ENCODE data around the gene FBXW2. TPM values are rescaled to one million over a fixed set of nuclear protein-coding genes. Genes with fewer than 3 reads are reported as not detected.

FBXW2 gene
- total RNA-seq, 1 experiment from 2014 or later: 62.1 TPM

DNA sequence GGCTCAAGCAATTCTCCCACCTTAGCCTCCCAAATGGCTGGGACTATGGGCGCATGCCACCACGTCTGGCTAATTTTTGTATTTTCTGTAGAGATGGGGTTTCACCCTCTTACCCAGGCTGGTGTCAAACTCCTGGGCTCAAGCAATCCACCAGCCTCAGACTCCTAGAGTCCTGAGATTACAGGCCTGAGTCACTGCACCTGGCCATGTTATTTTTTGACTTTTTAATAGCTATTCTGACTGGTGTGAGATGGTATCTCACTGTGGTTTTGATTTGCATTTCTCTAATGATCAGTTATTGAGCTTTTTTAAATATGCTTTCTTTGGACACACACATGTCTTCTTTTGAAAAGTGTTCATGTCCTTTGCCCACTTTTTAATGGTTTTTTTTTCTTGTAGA, 38.2 kb downstream of the FBXW2 start:
- Histone ChIP-seq H3K18ac (ENCODE audit: insufficient read length, low read depth, low read length) (no peak overlapping the region), H3K4ac (ENCODE audit: low read depth, low read length) (no peak overlapping the region), H3T11ph (ENCODE audit: low read length) (no peak overlapping the region), H2BK12ac (ENCODE audit: insufficient read length, low read depth, low read length) (no peak overlapping the region), H2BK5ac (ENCODE audit: insufficient read length, low read length) (no peak overlapping the region), H2BK20ac (ENCODE audit: low read depth, low read length, poor library complexity, severe bottlenecking) (no peak overlapping the region), H3K56ac (ENCODE audit: insufficient read length, low read depth, low read length) (no peak overlapping the region), H3K23me2 (ENCODE audit: insufficient read length, low read depth, low read length, poor library complexity, severe bottlenecking) (no peaks in the 10 kb centered on the region), H4K5ac (ENCODE audit: insufficient read length, low read depth, low read length) (no peak overlapping the region), H3K4me2 (ENCODE audit: insufficient read depth, insufficient read length, low read length) (no peak overlapping the region), H3K9ac (ENCODE audit: extremely low read depth, insufficient read length, low read length) (no peak overlapping the region), H3K27me3 (ENCODE audit: insufficient read depth, low read length) (no peaks in the 10 kb centered on the region), H3K9me3 (ENCODE audit: control insufficient read depth, low read depth, low read length) (no peaks in the 10 kb centered on the region), H3K23ac (ENCODE audit: insufficient read length, low read depth, low read length) (no peak overlapping the region), H3K79me1 (ENCODE audit: insufficient read depth, low read depth, low read length, poor library complexity, severe bottlenecking) (no peaks in the 10 kb centered on the region), H4K20me1 (ENCODE audit: control insufficient read depth, insufficient read depth, insufficient read length) (no peaks in the 10 kb centered on the region), H3K14ac (ENCODE audit: insufficient read depth, low read length) (no peak overlapping the region), H2BK120ac (ENCODE audit: low read depth, low read length, poor library complexity, severe bottlenecking) (no peak overlapping the region), H2AK5ac (ENCODE audit: insufficient read length, low read length) (no peak overlapping the region), H4K8ac (replicated peaks; ENCODE audit: insufficient read length, low read depth, low read length) (no peak overlapping the region), H3K4me1 (ENCODE audit: insufficient read depth, low read length) (no peaks in the 10 kb centered on the region; the same call in 1 of the 2 replicates), H4K91ac (ENCODE audit: insufficient read length, low read depth, low read length) (no peak overlapping the region), H2AFZ (ENCODE audit: low read length) (no peak overlapping the region), H3K27ac (ENCODE audit: insufficient read length, low read depth, low read length) (no peak overlapping the region), H3K79me2 (ENCODE audit: insufficient read depth, low read length) (no peaks in the 10 kb centered on the region), H2BK15ac (ENCODE audit: low read depth, low read length) (no peak overlapping the region)
- TF ChIP-seq, protein P1, sequence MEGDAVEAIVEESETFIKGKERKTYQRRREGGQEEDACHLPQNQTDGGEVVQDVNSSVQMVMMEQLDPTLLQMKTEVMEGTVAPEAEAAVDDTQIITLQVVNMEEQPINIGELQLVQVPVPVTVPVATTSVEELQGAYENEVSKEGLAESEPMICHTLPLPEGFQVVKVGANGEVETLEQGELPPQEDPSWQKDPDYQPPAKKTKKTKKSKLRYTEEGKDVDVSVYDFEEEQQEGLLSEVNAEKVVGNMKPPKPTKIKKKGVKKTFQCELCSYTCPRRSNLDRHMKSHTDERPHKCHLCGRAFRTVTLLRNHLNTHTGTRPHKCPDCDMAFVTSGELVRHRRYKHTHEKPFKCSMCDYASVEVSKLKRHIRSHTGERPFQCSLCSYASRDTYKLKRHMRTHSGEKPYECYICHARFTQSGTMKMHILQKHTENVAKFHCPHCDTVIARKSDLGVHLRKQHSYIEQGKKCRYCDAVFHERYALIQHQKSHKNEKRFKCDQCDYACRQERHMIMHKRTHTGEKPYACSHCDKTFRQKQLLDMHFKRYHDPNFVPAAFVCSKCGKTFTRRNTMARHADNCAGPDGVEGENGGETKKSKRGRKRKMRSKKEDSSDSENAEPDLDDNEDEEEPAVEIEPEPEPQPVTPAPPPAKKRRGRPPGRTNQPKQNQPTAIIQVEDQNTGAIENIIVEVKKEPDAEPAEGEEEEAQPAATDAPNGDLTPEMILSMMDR (conservative IDR thresholded peaks at IDR 0.05): no peak
- Mint-ChIP-seq H3K4me3 (no peak overlapping the region), H3K36me3 (ENCODE audit: insufficient read depth in 1 of 3, low read depth in 3 of 3) (no peaks in the 10 kb centered on the region), H3K27me3 (ENCODE audit: low read depth) (no peaks in the 10 kb centered on the region), H3K4me1 (no peaks in the 10 kb centered on the region), H3K9me3 (no peaks in the 10 kb centered on the region), H3K27ac (no peak overlapping the region)
- DNase-seq: no peak
- no CpG with 5 or more reads among the region's 2 CpGs for WGBS (ENCODE audit: extremely low coverage, insufficient read length, low lambda C conversion rate)

Measured in H9 (cell line).